Hindlimb muscle (tissue), 1 donor: ENCODE measurements around the gene CSNK1D. TPM values are rescaled to one million over a fixed set of nuclear protein-coding genes. Genes with fewer than 3 reads are reported as not detected.

ENCODE experiments used
- DNase-seq: peaks from one replicate; pipeline ENCODE4 v3.0.0-alpha.2; 2013
- polyA plus RNA-seq: library from polyadenylated mRNA; unstranded; fragments of 120-200 nt; gene quantifications from one replicate; pipeline ENCODE4 v1.2.1, GENCODE V29; 2013; ENCODE audit not compliant: insufficient read length

The CSNK1D gene
- polyA plus RNA-seq, 1 donor, result 81.9 TPM

DNA sequence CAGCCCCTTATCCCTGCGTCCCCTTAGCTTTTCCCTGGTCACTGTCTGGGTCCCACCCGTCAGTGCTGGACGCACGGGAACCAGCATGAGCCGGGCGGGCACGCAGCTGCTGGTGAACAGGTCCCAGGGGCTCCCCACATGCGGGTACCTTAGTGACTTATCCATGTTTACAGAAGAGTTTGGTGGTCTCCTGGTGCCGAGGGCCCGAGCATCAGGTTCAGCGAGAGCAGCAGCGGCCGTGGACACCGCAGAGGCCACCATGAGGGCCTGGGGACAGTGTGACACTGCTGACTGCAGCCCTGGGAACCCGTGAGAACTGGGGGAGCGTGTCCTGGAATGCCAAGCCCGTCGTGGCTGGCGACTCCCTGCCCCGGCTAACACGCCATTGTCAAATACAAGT, 37.4 kb upstream of the CSNK1D start:
- no peak for DNase-seq

DNA sequence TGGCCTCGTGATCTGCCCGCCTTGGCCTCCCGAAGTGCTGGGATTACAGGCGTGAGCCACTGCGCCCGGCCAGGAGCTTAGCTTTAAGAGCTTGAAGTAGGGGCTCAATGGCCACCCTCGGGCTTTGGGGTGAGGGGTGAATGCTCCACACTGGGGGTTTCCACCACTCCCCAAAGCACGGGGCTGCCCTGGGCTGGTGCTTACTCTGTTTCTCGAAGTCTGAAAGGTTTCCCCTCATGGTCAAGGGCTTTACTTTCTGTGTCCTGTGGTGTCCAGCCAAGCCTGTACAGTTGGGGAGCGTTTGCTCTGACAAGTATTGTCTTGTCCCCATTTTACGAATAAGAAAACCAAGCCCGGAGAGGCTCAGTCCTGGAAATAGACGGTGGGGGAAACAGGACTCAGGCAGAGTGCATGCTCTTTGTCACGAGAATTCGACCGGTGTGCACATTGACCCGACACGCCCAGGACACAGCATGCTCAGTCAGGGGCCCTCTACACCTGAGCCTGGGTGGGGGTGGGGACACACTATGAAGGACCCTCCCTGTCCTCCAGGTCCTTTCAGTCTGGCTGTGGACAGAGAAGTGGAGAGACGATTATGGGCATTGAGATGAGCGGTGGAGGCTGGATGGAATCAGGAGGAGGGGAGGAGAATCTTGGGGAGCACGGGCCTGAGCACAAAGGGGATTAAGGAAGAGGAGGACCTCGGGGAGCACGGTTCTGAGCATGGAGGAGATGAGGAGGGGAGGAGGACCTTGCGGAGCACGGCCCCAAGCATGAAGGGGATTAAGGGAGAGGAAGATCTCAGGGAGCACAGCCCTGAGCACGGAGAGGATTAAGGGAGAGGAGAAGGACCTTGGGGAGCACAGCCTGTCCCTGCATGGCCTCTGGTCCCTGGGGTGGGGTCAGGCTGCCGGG, 36.4 kb upstream of the CSNK1D start:
- DNase-seq, result no peak

DNA sequence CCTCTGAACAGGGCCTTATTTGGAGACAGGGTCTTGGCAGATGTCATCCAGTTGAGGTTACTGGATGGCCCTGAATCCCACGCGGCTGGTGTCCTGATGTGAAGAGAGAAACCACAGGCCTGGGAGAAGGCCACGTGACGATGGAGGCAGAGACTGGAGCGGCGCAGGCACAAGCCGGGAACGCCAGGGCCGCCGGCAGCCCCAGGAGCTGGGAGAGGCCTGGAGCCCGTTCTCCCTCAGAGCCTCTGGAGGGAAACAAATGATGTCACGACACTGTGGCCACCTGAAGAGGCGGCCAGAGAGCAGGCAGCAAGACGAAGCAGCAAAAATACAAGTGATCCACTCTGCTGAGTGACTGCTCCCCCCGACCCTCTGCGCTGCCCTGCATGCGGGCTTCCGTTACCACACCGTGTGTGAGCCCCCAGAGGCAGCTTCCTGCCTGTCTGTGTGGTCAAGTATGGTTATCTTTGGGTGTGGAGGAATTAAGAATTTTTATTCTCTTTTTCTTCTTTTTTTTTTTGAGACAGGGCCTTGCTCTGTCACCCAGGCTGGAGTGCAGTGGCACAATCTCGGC, 32.3 kb upstream of the CSNK1D start:
- DNase-seq, result no peak

DNA sequence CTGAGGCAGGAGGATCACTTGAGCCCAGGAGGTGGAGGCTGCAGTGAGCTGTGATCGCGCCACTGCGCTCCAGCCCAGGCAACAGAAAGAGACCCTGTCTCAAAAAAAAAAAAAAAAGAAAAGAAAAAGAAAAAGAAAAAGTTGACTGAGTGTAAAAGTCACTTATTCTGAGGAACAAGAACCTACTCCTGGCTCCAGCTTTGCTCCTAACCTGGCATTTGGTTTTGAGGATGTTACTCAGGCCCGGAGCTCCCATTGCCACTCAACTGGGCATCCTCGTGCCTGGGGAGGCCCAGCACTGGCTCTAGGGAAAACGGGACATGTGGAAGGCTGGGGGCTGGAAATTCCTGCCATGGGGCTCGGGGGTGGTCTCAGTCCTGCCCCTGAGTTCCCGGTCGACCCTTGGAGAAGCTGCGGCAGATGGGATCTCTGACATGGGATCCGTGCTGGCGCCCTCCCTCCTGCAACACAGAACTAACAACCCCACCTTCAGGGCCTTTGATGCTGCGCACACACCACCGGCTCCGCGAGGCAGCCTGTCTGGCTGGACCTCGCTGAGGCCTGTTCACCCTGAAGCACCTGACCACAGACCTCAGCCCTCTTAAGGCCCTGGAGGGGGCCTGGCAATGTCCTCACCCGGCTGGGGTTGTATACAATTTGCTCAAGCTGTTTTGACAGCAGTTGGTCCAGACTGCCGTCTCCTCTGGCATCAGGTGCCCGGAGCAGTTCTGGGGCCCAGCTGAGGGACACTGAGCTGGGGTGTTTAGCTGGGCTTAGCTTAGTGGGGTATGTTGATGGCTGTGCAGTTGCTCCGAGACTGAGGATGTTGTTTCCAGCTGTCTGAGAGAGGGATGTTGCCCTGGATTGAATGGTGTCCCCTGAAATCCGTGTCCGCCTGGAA, 31.6 kb upstream of the CSNK1D start:
- DNase-seq, result no peak

DNA sequence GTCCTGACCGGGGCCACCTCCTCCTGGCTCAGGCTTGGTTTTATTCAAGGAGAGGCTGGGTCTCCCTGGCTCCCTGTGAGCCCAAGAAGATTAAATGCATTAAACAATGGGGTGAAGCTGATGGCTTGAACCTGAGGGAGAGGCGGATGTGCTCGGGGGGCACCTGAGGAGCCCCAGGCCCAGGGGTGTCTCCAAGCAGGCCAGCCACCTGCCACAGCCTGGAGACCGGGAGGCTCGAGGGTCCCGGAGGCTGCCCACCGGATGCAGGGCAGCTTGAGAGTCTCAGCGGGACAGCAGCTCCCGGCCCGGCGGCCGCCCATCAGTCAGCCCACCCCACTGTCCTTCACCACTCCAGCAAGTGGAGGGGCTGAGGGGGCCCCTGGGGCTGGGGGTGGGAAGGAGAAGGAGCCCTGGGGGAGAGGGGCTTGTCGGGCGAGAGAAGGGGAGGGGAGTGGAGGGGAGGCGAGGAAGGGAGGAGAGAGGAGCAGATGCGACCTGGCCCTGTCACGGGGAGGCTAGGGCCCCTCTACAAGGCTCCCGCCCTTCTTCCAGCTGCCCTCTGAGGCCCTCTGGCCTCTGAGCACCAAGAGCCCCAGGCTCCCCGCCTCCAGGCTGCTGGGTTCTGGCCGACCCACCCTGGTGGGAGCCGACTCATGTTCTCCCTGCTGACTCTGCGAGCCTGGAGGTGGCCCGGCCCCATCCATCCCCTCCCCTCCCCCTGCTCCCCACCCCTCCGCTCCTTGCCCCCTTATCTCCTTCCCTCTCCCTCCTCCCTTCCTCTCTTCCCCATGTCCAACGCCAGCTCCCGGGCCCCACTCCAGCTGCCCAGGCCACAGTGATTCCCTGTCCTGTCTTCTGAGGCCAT, 30.7 kb upstream of the CSNK1D start:
- DNase-seq, result no peak

DNA sequence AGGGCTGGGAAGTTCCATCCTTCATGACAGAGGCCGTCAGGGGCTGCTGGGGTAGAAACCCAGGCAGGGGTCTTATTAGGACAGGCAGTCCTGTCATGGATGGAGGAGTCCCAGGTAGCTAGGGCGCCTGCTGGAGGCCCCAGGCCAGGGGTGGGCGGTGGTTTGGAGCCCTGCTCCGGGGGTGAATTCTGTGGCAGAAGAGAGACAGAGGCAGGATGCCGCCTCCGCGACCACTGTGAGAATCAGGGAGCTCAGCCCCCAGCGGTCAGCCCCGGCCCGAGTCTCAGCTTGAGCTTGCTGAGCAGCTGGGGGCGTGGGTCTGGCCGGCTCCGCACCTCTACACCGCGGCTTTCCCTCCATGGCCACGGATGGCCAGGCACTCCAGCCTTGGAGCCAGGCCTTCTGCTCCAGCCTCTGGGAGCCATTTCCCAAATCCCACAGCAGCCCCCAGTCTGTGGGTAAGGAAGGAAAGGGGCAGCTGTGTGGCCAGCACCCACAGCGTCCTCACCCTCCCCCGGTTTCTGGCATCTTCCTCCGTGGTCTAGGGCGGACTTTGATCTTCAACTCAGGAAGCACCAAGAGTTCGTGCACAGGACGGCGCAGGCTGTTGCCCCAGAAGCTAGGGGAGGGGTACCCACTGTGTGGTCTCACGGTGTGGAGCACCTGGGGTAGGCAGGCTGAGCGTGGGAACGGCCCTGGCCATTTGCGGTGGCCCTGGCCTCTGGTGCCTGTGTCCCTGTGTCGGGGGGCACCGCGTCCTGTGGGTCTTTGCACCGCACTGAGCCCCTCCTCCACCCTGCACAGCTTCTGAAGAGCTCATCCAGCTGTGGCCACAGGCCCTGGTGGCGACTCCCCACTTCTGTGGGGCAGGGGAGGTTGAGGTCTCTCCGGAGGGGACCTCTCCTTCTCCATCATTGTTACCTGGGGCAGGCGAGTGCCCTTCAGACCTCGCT, 29.8 kb upstream of the CSNK1D start:
- no peak for DNase-seq

DNA sequence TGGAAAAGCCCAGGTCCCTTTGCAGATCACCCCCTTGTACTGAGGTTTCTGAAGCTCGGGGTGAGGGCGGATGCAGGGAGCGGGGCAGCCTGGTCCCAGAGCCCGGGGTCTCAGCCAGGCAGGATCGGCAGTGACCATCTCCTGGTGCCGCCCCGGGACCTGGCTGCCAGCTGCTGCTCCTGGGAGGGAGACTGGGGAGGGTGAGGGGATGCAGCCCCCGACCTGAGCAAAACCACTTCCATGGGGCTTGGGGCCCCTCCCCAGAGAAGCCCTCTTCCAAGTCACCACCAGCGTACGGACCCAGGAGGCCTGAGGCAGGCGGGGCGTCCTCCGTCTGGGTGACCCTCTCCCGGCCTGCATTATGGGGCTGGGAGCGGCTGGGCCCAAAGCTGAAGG, 29.1 kb upstream of the CSNK1D start:
- DNase-seq, result no peak

DNA sequence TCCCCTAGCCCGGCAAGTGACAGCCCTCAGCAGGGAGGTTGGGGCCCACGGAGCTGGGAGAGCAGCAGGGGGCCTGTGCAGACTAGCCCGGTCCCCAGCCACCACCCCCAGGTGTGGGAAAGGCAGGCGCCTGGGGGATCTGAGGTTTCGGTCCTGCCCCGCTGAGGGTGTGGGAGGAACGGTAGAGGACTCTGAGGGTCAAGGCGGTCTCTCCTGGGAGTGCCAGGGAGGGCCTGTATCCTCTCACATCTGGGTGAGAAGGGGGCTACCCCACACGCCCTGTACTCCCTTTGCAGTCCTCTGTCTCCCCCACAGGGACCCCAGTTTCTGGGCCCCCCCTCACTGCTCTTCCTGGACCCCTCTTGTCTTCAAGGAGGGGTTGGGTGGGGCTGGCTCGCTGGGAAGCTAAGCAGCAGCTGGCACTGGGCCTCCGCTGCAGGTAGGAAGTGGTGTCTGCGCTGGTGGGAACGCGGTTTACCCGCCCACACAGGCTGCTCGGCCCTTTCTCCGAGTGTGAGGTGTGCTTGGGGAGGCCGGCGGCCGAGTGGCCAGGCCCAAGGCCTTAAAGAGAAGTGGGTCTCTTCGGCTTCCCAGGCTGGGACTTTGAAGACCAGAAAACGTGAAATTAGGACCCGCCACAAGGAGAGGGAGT, 28.5 kb upstream of the CSNK1D start:
- DNase-seq, result no peak

DNA sequence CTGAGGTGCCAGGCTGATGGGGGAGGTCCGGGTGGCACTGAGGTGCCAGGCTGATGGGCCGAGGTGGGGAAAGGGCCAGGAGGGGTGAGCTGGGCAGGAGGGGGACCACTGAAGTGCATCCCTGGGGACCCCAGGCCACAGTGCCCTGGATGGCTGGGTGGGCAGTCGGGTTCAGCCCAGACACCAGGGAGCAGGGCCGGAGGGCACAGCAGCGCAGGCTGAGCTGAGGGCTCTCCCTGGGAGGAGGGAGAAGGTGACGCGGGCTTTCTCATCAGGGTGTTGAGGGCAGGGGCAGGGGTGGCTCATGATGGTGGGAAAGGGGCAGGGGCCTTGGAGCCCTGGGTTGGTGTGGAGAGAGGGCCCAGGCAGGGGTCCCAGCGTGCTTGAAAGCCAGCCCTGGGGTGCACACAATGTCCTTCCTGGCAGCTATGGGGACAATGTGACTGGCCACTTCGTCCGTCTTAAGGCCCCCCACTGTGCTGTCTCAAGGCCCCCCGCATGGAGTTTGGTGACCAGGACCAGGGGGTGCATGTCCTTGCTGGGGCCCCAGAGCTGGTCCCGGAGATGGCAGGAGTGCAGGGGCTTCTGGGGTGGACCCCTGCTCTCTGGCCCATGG, 27.9 kb upstream of the CSNK1D start:
- no peak for DNase-seq

DNA sequence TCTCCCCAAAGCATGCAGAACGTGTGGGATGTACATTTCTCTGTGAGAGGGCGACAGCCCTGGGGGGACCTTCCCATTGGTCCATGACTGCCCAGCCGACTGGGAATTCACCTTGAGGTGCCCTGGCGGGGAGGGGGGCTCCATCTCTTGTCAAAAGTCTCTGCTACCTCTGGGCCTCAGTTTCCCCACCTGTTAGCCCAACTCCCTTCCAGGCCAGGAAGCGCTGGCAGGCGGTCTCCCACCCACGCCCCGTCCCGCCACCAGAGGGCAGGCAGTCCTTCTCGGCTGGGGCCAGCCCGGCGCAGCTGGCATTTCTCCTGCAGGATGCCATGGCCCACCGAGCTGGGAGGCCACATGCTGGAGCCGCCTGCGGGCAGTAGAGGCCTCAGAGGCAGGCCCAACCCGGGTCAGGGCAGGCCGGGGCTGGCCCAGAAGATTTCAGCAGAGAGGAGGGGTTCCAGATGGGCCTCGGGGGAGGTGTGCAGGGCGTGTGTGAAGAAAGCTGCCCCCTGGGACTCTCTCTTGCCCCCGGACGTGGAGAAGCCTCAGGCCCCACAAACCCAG, 27.3 kb upstream of the CSNK1D start:
- DNase-seq, result peak; percentile 41

DNA sequence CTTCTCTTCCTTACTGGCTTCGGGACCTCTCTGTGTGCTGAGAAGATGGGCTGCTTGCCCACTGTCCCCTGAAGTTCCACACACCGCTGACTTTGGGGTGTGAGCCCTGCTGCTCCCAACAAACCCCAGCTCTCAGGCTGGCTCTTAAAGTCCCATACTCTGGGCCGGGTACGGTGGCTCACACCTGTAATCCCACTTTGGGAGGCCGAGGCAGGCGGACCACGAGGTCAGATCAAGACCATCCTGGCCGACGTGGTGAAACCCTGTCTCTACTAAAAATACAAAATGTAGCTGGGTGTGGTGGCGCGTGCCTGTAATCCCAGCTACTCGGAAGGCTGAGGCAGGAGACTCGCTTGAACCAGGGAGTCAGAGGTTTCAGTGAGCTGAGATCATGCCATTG, 26.7 kb upstream of the CSNK1D start:
- DNase-seq, result no peak

DNA sequence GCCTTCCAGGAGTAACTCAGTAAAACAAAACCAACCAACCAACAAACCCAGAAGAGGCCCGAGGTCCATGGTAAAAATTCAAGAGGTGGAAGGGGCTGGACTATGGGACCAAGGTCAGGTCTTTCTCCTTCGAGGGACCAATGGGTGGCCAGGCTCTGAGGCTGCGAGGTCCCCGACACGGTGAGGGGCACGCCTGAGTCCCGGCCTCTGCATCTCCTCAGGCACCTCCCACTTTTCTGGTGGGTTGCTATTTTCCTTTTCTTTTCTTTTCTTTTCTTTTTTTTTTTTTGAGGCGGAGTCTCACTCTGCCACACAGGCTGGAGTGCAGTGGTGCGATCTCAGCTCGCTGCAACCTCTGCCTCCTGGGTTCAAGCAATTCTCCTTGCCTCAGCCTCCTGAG, 26.0 kb upstream of the CSNK1D start:
- no peak for DNase-seq

DNA sequence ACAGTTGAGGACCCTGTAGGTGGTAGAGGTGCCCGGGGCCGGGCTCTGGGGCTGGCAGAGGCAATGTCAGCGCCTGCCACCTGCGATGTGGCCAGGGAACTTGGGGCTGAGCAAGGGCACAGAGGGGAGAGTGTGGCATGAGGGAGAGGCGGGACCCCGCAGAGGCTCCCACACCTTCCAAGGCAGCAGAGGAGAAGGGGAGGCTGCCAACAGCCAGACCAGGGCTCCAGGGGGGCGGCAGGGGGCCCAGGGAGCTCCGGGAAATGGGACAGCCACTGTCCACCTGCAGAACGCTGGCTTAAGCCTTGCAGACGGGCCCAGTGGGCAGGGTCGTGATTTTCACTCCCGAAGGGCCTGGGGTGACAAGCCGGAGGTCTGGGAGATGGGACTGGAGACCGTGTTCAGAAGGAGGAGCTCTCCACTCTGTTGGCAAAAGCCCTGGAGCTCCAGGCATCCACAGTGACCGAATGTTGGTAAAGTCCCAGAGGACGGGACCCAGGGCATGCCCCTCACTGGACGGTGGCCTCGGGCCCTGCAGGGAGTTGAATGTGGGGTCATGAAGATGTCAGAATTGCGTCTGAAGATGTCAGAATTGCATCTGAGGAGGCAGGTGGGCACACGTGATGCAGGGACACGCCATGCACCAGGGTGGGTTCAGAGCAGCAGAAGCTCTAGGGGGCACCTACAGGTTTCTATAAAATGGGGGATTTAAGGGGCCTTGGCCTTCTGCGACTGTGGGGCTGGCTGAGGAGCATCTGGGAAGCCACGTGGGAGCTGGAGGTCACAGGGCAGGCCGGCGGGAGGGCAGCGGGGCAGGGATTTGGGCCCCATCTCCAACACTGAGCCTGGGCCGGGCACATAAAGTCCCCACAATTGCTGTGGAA, 25.3 kb upstream of the CSNK1D start:
- DNase-seq, result no peak

DNA sequence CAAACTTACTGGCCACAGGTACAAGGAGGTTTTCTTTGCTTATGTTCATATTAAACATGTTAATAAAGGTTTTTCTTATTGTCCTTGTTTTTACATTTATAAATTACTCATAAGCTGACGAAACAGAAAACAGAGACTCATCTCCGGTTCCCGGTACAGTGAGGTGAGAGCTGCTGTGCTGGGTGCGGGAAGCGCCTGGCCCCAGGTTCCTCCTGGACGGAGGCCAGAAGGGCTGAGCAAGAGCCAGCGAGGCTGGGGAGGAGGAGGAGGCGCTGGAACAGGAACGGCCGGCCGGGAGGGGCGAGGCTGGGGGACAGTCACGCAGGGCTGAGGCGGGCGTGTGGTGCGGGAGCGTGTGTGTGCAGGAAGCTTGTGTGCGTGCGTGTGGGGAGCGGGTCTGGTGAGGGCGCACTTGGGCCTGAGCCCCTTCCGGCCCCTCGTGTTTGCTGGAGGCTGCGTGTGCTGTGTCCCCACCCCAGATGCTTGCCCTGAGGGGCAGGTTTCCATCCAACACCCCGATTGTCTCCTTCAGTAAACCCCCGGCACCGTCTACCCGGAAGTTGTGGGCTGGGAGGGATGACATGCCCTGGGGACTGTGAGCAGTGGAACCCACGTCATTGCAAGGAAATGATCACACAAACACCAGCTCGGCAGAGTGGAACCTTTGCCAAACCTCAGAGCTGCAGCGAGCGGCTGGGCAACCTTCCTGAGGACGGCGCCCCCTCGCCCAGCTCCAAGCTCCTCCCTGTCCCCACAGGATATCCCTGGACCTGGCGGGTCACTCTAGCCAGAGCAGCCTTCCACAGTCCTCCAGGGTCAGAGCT, 24.4 kb upstream of the CSNK1D start:
- peak; percentile 79 for DNase-seq

DNA sequence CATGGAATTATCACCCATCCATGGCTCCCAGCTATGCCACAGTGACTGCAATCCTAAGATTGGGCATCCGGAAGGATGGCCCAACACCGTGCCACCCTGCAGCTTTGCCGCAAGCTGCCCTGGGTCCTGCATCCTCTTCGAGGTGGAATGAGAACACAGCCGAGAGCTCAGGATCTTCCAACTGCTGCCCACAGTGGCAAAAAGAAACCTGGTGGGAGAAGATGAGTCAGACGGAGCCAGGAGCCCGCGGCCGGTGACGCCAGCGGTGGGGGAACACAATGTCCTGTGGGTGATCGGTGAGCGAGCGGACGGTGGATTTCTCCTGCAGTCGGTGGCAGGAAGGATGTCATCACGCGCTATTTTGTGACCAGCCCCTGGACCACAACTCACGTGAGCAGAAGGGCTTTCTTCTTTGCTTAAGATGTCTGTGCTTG, 23.8 kb upstream of the CSNK1D start:
- peak; percentile 42 for DNase-seq

DNA sequence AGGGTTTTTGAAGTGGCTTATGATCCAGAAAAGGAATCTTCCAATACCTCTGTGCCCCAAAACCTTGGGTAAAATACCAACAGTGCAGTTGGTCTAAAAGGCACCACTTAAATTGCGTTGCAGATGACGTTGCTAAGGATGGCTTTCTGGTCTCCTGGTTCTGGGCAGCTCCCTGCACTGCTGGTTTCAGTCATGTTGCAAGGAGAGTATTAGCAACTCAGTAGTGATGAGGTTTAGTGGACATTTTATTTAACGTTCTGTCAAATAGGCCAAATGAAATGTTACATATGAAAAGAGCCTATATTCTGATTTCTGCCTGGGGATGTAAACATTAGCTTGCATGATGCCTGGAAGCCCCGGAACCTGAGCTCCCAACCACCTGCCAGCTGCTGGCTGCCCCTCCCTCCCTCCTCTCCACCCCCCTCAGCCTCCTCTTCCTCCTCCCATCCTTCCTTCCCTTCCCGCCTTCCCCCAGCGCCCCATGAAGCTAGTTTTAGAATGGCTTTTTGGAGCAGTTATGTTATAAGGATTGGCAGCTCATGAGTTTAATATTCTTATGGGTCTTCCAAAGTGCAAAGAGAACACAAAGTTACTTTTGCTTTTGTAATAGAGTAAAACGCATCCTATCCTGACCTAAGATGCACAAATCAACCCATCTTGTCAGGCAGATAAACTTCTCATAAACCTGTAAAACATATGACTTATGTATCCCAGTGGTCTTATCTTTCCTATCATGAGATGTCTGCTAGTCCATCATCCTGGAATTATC, 23.2 kb upstream of the CSNK1D start:
- DNase-seq, result no peak

DNA sequence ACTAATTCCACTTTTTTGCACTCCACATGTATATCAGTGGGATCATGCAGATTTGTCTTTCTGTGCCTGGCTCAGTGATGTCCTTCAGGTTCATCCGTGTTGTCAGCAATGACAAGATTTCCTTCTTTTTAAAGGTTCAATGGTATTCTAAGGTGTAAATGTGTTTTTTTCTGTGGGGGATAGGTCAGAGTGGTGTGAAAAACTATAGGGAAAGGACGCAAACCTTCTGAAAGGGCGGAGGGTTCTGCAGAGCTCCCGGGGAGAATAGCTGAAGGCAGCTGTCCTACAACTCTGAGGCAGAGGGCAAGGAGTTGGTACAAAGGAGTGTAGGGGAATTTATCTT, 21.9 kb upstream of the CSNK1D start:
- DNase-seq, result no peak
